ENCODE measurements around the gene ROR2. TPM values are rescaled to one million over a fixed set of nuclear protein-coding genes. Genes with fewer than 3 reads are reported as not detected.

Gene ROR2
- total and polyA plus RNA-seq, 10 donors = 0.65 to 15.6 (median 6.0) TPM

DNA sequence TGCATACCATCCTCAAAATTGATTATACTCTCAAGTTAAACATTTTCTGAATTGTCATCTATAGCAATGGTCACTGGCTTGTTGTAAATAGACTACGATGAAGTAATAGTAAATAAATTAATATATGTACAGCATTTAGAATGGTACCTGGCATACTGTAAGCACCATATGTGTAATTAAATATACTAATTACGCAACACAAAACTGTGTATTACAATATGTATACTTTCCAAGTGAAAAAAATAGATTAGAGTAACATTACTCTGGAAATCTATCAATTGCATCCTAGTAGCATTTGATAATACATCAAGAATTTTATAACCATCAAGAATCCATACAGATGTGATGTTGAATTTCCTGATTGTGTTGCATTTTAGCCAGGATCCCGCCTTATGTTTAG, 17.2 kb upstream of the ROR2 start:
- Histone ChIP-seq H3K4me3 (no peak overlapping the region), H3K4me1 (no peaks in the 10 kb centered on the region), H3K27me3 (replicated peaks in 1 of 7) (peaks cover 0 to 26% (median 0%) of the 10 kb centered on the region in 7 donors), H3K36me3 (no peaks in the 10 kb centered on the region), H3K27ac (no peak overlapping the region), H3K9me3 (peaks cover 0 to 15% (median 0%) of the 10 kb centered on the region in 8 donors)
- intact Hi-C loops (cut with DNase I; ENCODE audit: low total_unique reads) = no loop called here
- no peak for DNase-seq
- 79 to 90% (median 87%) methylated on average over 3 of the region's 3 CpGs for WGBS, 5 donors
- TF ChIP-seq, protein P1, sequence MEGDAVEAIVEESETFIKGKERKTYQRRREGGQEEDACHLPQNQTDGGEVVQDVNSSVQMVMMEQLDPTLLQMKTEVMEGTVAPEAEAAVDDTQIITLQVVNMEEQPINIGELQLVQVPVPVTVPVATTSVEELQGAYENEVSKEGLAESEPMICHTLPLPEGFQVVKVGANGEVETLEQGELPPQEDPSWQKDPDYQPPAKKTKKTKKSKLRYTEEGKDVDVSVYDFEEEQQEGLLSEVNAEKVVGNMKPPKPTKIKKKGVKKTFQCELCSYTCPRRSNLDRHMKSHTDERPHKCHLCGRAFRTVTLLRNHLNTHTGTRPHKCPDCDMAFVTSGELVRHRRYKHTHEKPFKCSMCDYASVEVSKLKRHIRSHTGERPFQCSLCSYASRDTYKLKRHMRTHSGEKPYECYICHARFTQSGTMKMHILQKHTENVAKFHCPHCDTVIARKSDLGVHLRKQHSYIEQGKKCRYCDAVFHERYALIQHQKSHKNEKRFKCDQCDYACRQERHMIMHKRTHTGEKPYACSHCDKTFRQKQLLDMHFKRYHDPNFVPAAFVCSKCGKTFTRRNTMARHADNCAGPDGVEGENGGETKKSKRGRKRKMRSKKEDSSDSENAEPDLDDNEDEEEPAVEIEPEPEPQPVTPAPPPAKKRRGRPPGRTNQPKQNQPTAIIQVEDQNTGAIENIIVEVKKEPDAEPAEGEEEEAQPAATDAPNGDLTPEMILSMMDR (IDR thresholded peaks at IDR 0.05 in 8 of 11, conservative IDR thresholded peaks at IDR 0.05 in 3 of 11) = no peak
- TF ChIP-seq POLR2A (IDR thresholded peaks at IDR 0.05) (no peak), POLR2AphosphoS5 (IDR thresholded peaks at IDR 0.05) (no peak)

DNA sequence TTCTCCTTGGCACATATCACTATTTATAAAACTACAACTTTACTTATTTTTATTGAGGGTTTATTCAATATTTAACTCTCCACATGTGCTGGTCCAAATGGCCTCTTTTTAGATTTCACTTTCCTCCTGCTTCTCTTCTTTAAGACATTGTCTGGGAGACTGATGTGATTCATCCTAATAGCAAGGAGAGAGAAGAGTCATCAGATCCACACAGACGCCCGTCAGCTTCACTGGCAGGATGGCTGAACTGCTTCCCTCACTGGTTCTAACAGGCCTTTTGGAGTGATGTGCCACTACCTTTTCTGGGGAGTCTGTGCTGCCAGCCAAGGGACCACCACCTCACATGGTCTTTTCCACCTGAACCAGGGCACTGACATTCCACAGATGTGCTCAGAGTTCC, 16.5 kb upstream of the ROR2 start:
- Histone ChIP-seq H3K4me3 (no peak overlapping the region), H3K36me3 (no peaks in the 10 kb centered on the region), H3K4me1 (no peaks in the 10 kb centered on the region), H3K27me3 (replicated peaks in 1 of 7) (peaks cover 0 to 21% (median 0%) of the 10 kb centered on the region in 7 donors), H3K27ac (no peak overlapping the region), H3K9me3 (peaks cover 0 to 15% (median 0%) of the 10 kb centered on the region in 8 donors)
- TF ChIP-seq, protein P1 (IDR thresholded peaks at IDR 0.05 in 8 of 11, conservative IDR thresholded peaks at IDR 0.05 in 3 of 11) = no peak
- TF ChIP-seq POLR2A (IDR thresholded peaks at IDR 0.05) = no peak
- TF ChIP-seq POLR2AphosphoS5 (IDR thresholded peaks at IDR 0.05) = no peak
- intact Hi-C loops (cut with DNase I; ENCODE audit: low total_unique reads) = no loop called here
- whole genome bisulfite sequencing, 5 donors = 91 to 96% (median 93%) methylated on average over 2 of the region's 2 CpGs
- DNase-seq = no peak

DNA sequence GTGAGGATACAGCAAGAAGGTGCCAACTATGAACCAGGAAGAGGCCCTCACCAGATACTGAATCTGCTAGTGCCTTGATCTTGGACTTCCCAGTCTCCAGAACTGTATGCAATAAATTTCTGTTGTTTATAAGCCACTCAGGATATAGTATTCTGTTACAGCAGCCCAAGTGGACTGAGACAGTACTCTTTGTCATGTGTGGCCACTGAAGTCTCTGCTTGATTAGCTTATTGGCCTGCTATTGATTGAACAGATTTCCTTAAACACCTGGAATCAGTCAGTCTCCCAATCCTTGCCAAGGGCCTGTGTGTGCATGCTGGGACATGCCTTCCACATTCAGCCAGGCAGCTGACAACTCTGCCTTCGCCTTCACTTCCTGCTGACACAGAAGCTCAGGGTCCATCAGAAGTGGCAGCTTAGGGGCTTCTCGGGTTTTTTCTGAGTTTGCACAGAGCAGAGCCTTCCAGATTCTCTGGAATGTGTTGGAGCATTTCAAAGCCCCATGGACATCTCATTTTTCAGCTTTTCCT, 13.7 kb upstream of the ROR2 start:
- Histone ChIP-seq H3K4me1 (no peaks in the 10 kb centered on the region), H3K36me3 (no peaks in the 10 kb centered on the region), H3K4me3 (no peak overlapping the region), H3K27me3 (replicated peaks in 1 of 7) (peaks cover 0 to 8% (median 0%) of the 10 kb centered on the region in 7 donors), H3K9me3 (peaks cover 0 to 29% (median 13%) of the 10 kb centered on the region in 8 donors), H3K27ac (no peak overlapping the region)
- 67 to 80% (median 73%) methylated on average over 2 of the region's 2 CpGs for WGBS, 5 donors
- DNase-seq = no peak
- no peak for TF ChIP-seq POLR2A (IDR thresholded peaks at IDR 0.05)
- TF ChIP-seq POLR2AphosphoS5 (IDR thresholded peaks at IDR 0.05) = no peak
- TF ChIP-seq, protein P1 (IDR thresholded peaks at IDR 0.05 in 8 of 11, conservative IDR thresholded peaks at IDR 0.05 in 3 of 11) = no peak
- intact Hi-C loops (cut with DNase I; ENCODE audit: low total_unique reads) = no loop called here

DNA sequence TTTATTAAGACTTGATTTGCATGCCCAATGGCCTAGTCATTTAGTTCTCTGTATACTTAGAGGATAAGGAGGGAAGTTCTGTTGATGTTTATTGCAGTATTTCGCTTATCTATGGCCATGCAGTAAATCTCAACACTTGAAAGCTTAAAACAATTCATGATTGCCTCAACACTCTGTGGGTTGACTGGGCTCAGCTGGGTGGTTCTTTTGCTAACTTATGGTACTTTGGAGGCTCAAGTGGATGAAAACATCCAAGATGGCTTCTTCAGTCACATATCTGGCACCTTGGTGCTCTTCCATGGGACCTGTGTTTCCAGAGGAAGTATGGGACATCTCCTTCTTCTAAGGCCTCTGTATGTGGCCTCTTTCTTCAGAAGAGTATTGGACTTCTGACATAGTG, 10.3 kb upstream of the ROR2 start:
- H3K27me3 ChIP-seq (replicated peaks in 1 of 7) = peaks cover 0 to 2% (median 0%) of the 10 kb centered on the region in 7 donors
- peaks cover 0 to 29% (median 13%) of the 10 kb centered on the region in 8 donors for H3K9me3 ChIP-seq
- WGBS, 5 donors = 74 to 93% (median 88%) methylated on average over 1 of the region's 1 CpG
- DNase-seq = no peak
- H3K4me3 ChIP-seq = no peak overlapping the region
- intact Hi-C loops (cut with DNase I; ENCODE audit: low total_unique reads) = no loop called here
- TF ChIP-seq POLR2A (IDR thresholded peaks at IDR 0.05) = no peak
- TF ChIP-seq POLR2AphosphoS5 (IDR thresholded peaks at IDR 0.05) = no peak
- TF ChIP-seq, protein P1 (IDR thresholded peaks at IDR 0.05 in 8 of 11, conservative IDR thresholded peaks at IDR 0.05 in 3 of 11) = no peak
- no peaks in the 10 kb centered on the region for H3K36me3 ChIP-seq
- H3K4me1 ChIP-seq = no peaks in the 10 kb centered on the region
- H3K27ac ChIP-seq = no peak overlapping the region
